NCI-H526 (cell line): ENCODE measurements around the gene MFSD6.

ENCODE experiments used
- DNase-seq, 2 experiments: peaks; one replicate each; lab custom pipeline; 2025; lab: John Stamatoyannopoulos, UW

The MFSD6 gene

DNA sequence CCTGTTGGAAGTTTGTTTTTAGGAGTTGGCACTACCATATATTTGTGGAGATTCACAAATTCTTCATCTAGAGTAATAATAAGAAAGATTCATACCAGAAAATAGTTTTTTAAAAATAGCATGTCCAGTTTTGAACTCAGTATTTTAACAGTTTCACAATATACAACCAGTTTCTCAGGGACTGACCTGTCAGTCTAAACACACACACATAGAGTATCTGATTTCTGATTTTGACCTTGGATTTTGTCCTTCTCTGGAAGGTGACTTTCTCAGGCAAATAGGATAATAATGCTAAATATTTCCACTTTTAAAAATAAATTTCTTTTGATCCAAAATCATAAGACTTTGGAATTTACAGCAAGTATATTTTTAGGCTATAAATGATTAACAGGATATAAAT is 32.0 kb downstream of the MFSD6 start:
- DNase-seq = no peak

DNA sequence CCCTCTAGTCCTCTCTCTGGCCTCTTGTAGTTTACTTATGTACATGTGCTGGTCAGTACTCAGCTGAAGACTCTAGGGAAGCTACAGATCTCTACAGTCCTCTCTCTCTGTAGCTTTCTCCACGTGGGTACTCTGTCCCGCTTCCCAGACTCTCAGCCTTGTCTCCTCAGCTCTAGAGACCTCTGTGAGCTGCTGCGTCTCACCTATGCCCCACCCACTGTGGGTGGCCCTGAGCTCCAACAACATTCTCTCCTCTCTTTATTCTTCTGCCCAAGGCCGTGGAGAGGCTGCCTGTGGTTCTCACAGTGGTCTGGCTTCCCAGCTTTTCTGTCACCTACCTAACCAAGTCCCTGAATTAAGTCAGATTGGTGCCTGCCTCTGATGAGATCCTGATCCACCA is 33.4 kb downstream of the MFSD6 start:
- DNase-seq = no peak

DNA sequence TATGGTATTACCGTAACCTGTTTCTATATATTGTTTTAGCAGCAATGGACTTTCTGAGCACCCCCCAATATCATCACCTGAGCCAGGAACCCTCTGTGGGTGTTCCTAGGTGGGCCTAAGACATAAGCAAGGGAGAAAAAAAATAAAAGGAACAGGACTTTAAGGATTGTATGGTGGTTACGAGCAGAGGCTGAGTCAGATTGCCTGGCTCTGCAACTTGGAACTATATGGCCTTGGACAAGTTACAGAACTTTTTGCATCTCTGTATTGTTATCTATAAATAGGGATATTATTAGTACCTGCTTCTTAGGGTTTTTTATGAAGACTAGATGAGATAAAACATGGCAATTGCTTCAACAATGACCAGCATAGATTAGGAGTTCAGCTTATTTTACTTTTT is 34.9 kb downstream of the MFSD6 start:
- DNase-seq = no peak

DNA sequence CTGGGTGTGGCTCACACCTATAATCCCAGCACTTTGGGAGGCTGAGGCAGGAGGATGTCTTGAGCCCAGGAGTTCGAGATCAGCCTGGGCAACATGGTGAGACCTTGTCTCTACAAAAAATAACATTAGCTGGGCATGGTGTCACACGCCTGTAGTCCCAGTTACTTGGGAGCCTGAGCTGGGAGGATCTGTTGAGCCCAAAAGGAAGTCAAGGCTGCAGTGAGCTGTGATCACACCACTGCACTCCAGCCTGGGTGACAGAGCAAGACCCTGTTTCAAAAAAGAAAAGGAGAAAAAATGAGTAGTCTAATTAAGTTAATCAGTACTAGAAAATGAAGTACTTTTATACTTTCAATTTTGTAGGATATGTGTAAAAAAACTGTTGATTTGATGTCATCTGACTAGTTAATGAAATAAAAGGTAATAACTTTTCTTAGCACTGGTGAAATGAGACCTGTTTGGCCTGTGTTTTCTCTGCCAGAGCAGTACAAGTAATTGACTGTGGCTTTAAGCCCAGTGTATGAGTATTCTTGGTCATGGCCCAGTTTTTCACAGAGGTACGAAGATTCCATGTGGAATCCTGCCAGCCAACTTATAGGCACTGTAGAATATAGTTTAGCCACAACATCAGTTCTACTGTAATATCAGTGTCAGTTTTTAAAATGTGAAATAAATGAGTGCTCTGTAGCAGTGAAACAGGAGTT is 35.8 kb downstream of the MFSD6 start:
- DNase-seq = no peak

DNA sequence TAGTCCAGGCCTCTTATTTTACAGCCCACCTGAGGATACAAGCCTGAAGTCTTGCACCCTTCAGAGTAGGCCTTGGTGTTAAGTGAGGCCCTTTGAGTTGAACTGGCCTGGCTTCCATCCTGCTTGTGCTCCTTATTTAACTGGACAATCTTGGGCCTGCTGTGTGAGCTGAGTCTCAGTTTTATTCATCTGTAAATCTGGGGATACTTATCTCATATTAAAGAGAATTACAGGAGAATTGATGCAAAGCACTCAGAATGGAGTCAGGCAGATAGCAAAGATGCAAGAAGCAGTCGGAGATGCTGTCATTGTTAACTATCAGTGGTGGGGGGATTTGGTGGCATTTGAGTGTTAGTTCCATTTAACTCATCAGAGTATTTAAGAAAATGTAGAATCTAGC is 36.8 kb downstream of the MFSD6 start:
- no peak for DNase-seq

DNA sequence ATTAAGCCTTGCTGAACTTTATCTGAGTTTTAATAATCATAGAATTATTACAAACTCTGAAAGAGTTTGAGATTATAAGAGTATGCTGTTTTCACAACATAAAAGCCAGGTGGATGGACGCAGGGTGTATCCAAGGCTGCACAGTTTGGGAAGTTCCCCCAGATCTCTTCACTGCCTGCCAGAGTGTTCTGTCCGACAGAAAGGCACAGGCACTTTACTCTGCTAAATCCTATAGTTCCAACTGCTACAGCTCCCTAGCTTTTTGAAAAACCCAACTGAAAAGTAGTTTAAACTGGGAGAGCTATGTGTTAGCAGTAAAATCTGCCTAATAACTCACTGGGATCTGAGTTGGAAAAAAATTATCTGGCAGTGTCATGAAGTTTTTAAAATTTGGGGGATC is 38.0 kb downstream of the MFSD6 start:
- DNase-seq = no peak

DNA sequence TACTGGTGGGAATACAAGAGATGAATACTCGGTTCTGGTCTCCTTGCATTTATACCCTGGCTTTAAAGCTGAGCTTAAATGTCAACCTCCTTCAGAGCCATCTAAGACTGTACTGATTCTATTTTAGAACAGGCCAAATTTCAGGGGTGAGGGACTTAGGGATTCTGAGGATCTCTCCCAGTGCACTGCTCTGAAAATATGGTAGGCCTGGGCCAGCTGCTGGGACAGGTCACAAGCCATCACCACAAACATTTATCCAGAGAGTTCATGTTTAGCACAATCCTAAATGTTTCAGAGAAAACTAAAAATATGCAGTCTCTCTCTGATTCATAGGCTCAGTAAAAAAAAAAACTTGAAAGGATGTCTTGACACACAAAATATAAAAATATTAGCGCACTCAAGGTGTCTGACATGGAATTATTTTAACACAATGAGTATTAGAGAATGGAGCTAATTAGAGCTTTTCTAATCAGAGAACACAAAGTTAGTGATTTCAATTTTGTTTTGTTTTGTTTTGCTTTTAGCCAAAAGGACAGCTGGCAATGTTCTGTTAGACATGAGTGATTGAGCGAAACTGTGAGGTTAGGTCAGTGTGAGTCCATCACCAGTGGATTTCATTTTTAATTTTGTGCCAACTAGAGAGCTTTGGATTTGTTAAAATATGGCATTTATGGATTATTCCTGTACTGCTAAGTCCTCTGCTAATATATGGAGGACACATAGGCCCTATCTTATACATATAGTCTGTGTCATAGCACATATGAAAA is 38.8 kb downstream of the MFSD6 start:
- DNase-seq = no peak

DNA sequence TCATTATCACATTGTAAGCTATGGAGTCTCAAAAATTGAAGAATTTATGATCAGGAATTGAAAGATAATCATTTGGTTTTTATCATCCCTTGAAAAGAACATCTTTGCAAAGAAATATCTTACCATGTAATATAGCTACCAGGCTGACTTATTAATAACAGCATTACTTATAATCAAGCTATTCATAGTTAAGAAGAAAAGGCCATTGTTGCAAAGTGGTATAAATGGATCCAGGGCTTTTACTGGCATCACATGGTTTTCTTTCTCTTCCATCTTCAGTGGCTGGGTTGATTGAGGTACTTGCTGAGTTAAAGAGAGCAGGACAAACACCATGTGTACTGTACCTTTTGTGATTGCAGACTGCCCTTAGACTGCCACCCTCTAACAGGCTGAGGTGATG is 39.6 kb downstream of the MFSD6 start:
- DNase-seq = no peak

DNA sequence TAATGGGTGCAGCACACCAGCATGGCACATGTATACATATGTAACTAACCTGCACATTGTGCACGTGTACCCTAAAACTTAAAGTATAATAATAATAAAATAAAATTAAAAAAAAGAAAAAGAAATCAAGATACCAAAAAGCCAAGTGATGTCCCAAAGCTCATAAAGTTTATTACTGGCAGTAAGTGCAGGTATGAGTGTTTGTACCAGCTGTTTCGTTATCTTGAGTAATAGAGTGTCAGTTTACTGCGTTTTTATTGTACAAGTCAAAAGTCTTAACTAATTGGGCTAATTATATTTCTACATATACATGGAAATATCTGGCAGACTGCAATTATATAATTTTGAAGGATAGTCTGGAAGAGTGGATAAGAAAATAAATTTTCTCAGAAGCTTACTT is 41.8 kb downstream of the MFSD6 start:
- DNase-seq = no peak

DNA sequence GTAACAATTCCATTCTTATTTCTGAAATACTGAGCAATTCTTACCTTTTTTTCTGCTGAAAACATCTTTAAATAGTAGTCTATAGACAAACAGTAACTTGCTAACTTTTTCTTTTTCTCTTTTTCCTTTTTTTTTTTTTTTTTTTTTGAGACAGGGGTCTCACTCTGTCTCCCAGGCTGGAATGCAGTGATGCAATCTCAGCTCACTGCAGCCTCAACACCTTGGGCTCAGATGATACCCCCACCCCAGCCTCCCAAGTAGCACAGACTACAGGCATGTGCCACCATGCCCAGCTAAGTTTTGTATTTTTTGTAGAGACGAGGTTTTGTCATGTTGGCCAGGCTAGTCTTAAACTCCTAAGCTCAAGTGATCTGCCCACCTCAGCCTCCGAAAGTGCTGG is 42.2 kb downstream of the MFSD6 start:
- no peak for DNase-seq

DNA sequence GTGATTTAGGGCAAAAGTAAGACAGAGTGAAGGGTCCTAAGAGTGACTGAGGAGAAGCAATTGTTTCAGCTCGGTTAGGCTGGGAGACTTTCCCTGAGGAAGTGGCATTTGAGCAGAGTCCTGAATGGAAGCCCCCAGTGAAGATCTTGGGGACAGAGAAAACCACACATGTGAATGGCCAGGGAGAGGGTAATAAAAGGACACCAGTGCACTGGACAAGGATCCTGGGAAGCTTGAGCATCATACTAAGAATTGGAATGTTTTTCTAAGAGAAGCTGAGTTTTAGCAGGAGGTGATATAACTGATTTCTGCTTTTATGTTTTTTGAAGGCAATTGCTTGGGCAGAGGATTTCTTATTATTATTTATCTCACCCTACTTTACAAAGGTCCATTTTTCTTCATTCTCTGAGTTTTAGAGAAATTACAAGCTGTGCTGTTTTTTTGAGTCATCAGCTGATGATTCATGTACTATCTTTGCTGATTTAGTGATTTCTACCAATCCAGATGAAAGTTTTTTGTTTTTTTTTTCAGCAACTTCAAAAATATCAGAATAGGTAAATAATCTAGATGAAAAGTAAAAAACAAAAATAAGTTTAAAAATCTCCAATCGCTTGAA is 43.5 kb downstream of the MFSD6 start:
- no peak for DNase-seq

DNA sequence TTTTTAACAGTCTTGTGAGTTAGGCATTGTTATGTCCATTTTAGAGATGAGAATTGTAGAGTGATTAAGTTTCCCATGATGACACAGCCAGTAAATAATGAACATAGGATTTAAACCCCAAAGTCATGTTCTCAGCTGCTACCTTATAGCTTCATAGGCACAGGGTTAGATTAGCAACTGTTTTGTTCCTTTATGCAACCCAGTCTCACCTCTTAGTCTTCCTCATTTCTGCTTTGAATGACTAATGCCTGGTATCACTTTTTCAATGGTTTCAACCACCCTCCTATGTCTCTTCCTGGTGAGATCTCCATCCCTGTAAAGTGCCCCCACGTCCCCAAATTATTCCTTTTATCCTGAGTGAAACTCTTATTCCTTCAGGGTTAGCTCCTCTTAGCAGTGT is 44.3 kb downstream of the MFSD6 start:
- no peak for DNase-seq

DNA sequence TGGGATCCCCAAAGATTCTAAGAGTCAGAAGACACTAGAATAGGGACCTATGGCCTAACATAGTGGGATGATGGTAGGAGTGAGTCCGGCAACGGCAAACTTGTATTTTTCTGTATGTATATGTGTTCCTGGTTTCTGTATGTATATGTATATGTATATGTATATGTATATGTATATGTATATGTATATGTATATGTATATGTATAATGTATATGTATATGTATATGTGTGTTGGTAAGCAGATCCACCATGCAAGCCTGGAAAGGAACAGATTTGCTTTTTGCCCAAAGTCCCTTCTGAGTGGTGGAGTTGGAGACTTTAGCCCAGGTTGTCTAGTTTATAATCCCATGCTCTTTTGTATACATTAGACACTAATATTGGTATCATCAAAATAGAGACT is 46.6 kb downstream of the MFSD6 start:
- DNase-seq = no peak

DNA sequence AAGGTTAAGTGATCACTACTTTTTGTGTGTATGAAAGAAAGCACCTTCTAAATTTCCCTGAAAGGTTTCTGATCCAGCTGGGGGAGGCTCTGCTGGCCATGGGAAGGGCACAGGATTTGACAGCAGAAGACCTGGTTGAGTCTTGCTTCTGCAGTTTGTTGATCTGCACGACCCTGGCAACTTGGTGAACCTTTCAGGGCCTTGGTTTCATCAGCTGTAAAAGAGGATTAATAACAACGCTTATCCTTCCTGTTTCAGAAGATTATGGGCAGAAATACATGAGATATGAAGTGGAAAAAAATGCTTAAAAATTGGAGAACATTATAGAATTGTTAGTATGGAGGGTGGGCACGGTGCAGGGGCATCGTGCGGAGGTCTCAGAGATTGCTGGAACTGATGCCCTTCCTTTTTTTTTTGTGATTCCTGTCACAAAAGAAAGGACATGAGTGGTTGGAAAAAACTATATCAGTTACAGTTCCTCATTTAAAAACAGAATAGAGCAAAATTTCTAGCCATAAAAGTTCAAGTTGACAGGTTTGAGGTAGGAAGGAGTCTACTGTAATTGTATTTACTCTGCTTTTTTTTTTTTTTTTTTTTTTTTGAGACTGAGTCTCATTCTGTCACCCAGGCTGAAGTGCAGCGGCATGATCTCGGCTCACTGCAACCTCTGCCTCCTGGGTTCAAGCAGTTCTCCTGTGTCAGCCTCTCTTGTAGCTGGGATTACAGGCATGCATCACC is 47.4 kb downstream of the MFSD6 start:
- DNase-seq = no peak

DNA sequence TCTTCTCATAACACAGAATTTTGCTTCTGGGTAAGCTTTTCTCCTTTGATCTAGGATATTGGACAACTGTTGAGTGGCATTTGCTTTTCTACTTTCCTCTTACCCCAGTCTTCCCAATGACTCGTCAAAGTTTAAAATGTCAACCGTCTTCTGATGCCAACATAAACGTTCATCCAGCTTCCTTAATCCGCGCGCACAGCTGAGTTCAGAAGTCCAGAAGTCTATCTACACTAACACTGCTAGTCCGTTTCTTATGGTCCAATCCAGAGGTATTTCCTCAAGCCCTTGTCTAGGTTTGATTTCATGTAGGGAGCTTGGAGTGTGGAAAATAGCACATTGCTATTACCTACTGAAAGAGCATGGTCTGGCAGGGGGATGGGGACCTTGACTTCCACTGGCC is 48.7 kb downstream of the MFSD6 start:
- DNase-seq = no peak

DNA sequence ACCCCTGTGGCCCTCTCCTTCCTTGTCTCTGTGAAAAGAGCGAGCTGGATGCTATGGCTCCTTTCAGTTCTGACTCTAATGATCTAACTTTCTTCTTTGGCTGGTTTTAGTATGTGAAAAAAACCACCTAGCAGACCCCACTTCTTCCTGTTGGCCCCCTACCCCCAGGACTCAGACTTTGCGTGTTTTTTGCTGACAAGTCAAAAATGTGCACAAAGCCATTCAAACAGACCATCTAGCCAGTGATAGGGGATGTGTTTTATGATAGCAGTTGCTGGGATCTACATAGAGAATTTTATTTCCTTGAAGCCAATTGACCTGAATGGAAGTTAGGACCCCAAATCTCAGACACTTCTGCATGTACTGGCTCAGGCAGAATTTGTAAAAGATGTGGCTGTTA is 49.1 kb downstream of the MFSD6 start:
- DNase-seq = no peak

DNA sequence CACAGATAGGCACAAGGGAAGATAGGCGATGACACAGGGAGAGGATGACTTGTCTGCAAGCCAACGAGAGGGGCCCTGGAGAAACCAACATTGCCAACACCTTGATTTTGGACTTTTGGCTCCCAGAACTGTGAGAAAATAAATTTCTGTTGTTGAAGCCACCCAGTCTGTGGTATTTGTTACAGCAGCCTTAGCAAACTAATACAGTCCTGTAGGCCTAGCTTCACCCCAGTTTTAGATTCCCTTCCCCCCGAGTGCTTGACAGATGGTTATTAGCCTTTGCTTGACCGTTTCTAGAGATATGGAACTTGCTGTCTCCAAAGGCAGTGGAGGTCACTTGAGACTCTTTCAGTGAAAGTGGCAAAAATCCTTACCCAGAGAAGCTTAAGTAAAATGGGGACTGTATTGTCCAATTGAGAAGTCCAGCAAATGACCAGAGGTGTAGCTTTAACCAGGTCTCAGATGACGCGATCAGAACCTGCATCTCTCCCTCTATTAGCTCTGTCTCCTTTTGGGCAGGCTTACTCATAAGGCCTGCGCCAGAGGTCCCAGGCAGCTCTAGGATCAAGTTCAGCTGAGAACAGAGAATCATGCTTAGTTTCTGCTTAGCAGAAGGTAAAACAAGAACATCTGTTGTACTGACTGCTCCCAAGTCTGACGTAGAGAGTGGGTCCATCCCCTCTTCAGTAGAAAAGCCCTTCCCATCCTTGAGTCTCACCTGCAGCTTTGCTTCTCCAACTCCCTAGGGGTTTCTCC is 50.4 kb downstream of the MFSD6 start:
- no peak for DNase-seq

DNA sequence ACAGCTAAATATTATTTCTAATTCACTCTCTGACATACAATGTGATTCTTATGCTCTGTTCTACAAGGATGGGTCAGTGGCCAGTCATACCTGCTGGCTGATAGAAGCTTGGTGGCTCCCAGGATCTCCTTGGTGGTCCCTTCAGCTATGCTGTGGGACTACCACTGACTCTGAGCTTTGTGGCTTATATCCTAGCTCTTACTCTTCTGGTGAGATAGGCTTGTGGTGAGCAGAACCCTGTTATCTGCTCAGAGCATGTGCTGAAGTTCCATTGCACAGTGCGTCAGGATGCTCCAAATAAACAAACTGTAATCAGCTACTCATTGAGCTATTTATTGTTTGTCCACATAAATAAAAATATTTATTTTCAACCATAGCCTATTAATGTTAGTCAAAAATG is 51.7 kb downstream of the MFSD6 start:
- no peak for DNase-seq

DNA sequence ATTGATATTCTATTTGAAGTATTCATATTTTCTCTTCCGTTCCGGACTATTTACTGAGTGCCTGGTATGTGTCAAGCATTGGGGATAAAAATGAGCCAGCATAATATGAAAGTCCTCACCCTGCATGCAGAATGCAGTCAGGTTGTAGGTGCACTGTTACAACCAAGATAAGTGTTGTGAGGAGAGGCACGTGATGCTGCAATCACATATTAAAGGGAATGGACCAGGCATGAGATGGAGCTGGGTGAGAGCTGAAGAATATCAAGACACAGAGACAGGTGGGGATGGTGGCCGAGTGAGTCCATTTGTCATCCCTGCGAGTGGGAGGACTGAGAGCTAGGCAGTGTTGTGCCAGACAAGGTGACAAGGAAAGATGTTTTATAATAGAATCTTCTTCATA is 52.3 kb downstream of the MFSD6 start:
- DNase-seq = no peak

DNA sequence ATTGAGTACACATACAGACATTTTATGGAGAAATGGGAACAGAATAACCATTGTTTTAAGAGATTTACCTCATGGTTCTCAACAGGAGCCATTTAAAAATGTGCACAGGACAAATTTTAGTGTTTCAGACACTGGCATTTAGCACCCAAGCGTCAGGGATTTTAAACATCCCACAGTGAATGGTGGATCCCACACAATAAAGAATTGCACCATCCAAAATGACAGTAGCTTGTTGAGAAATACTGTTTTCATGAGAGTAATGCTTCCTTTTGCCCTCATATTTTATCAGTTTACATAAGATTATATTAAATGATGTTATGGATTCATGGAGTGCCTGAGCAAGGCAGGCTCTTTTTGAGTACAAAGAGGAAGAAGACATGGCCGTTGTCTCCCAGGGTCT is 54.0 kb downstream of the MFSD6 start:
- no peak for DNase-seq

DNA sequence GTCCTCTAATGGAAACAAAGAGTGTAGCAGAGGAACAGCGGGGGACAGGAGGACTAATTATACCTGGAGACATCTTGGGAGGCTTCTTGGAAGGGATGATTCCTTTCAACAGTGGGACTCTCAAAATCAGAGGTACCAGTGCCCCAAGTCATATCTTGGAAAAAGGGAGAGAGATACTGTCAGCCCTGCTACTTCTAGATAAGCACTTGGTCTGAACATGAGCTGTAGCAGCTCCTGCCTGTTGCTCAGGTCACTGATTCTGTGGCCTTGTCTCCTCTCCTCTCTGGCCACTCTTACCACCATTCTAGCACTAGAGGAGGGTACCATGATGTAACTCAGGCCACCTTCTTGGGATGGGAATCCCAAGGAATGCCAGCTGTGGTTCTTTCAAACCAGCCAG is 54.5 kb downstream of the MFSD6 start:
- DNase-seq = no peak

DNA sequence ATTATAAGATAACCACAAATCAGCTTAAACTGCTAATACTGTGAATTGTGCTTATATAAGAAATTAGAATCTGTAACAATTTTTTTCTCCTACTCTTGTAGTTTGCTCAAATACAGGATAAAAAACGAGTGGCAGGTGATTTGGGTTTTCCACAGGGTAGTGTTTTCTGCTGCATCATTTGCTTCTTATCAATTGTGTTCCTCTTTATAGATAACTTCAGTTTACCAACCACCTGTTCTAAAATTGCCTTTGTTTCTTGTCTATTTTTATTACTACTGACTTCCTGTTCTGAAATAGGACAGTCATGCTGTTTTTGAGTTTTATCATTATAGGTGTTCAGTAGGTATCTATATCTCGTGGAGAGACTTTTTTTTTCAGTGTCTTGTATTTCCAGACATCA is 56.9 kb downstream of the MFSD6 start:
- no peak for DNase-seq
